ENCODE data around the gene WNK2.

DNA sequence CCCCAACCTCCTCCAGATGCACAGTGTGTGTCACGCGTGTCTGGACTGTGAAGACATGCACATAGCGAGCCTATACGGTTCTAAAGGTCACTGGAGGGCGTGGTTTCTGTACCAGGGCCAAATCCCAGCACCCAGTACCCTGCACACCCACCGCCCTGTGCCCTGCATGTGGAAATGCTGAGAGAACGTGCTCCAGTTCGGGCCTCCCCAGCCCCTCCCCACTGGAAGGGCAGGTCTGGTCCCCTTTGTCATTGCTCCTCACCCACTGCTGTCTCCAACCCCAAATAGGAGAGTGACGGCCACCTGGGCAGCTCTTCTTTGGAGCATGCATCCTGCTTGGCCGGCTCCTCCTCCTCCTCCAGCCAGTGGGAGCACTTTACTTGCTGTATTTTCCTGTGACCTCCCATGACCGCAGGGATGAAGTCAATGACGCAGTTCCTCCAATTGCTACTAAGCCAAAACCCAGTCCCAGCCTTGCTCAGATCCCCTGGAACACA is 116.7 kb downstream of the WNK2 start:
- TF ChIP-seq, protein P1, sequence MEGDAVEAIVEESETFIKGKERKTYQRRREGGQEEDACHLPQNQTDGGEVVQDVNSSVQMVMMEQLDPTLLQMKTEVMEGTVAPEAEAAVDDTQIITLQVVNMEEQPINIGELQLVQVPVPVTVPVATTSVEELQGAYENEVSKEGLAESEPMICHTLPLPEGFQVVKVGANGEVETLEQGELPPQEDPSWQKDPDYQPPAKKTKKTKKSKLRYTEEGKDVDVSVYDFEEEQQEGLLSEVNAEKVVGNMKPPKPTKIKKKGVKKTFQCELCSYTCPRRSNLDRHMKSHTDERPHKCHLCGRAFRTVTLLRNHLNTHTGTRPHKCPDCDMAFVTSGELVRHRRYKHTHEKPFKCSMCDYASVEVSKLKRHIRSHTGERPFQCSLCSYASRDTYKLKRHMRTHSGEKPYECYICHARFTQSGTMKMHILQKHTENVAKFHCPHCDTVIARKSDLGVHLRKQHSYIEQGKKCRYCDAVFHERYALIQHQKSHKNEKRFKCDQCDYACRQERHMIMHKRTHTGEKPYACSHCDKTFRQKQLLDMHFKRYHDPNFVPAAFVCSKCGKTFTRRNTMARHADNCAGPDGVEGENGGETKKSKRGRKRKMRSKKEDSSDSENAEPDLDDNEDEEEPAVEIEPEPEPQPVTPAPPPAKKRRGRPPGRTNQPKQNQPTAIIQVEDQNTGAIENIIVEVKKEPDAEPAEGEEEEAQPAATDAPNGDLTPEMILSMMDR (IDR thresholded peaks at IDR 0.05): no peak
- TF ChIP-seq POLR2A (IDR thresholded peaks at IDR 0.05): no peak
